Endodermal cell (in vitro differentiated cells): Measurements from ENCODE around the gene WNK1. TPM values are rescaled to one million over a fixed set of nuclear protein-coding genes. Genes with fewer than 3 reads are reported as not detected.
"Not testable (repeated sequence)": the region's sequence is repeated elsewhere in the genome, so short reads cannot be mapped to it uniquely, and the experiment has no call there.

Experiments
- DNase-seq: peaks from one replicate; pipeline ENCODE4 v3.0.0-alpha.2; 2017
- H3K27ac ChIP-seq: 2 replicates; pipeline ENCODE4 v1.5.1; 2013; ENCODE audit warnings: mild to moderate bottlenecking, low read depth, low read length, moderate library complexity
- H3K27me3 ChIP-seq: 2 replicates; pipeline ENCODE4 v1.6.1; 2013; ENCODE audit warnings: mild to moderate bottlenecking, low read length, moderate library complexity; ENCODE audit not compliant: insufficient read depth, control insufficient read depth, poor library complexity, severe bottlenecking
- H3K36me3 ChIP-seq: 2 replicates; pipeline ENCODE4 v1.7.0; 2013; ENCODE audit warnings: mild to moderate bottlenecking, low read length, moderate library complexity; ENCODE audit not compliant: control insufficient read depth, insufficient read depth
- H3K4me1 ChIP-seq: one replicate; pipeline ENCODE4 v1.7.0; 2013; ENCODE audit warnings: low read length; ENCODE audit not compliant: control insufficient read depth, insufficient read depth
- H3K4me3 ChIP-seq: 2 replicates; pipeline ENCODE4 v1.5.1; 2013; ENCODE audit warnings: mild to moderate bottlenecking, low read length, moderate library complexity
- H3K9ac ChIP-seq: 2 replicates; pipeline ENCODE4 v1.6.1; 2013; ENCODE audit warnings: mild to moderate bottlenecking, low read length, moderate library complexity; ENCODE audit not compliant: poor library complexity, severe bottlenecking; ENCODE audit errors: extremely low read depth
- H3K9me3 ChIP-seq: 2 replicates; pipeline ENCODE4 v1.6.1; 2013; ENCODE audit warnings: mild to moderate bottlenecking, low read length, moderate library complexity; ENCODE audit not compliant: control insufficient read depth
- H3K27ac Mint-ChIP-seq: 2 replicates; pipeline ENCODE4 v1.8.0; 2020; ENCODE audit warnings: mixed read lengths
- H3K27me3 Mint-ChIP-seq: 2 replicates; pipeline ENCODE4 v1.8.0; 2021; ENCODE audit warnings: mild to moderate bottlenecking, mixed read lengths; ENCODE audit not compliant: insufficient read depth
- H3K36me3 Mint-ChIP-seq: 2 replicates; pipeline ENCODE4 v1.8.0; 2020; ENCODE audit warnings: low read depth, mixed read lengths
- H3K4me1 Mint-ChIP-seq: 2 replicates; pipeline ENCODE4 v1.8.0; 2020; ENCODE audit warnings: mixed read lengths
- H3K4me3 Mint-ChIP-seq: 2 replicates; pipeline ENCODE4 v1.8.0; 2020; ENCODE audit warnings: mild to moderate bottlenecking, moderate library complexity, mixed read lengths
- H3K9me3 Mint-ChIP-seq: 2 replicates; pipeline ENCODE4 v1.8.0; 2020; ENCODE audit warnings: mild to moderate bottlenecking, mixed read lengths
- WGBS, 2 experiments: methylation state at CpG; one replicate each; pipeline versions ENCODE4 v1.1.5 to v1.1.7; 2013; ENCODE audit warnings: missing lambda C conversion rate in 2 of 2, mixed read lengths in 1 of 2; ENCODE audit not compliant: insufficient coverage in 1 of 2, insufficient read length in 1 of 2; 5-methylcytosine and 5-hydroxymethylcytosine counted together
- total RNA-seq, 2 donors: library from RNA; stranded (reverse); fragmentation: NEBNext Ultra II Directional in 1 of 2; extraction: Animal tissue kit (Norgen Biotek cat#: 25700) in 1 of 2; gene quantifications; 2 replicates in 1 of 2; 3 replicates in 1 of 2; pipeline ENCODE4 v1.2.1, GENCODE V29; 2021
- TF ChIP-seq, protein P1 (sequence below): fragments of 200-600 bp; sonication (generic); conservative IDR thresholded peaks from 2 replicates; pipeline ENCODE4 v1.5.0; 2021; ENCODE audit warnings: antibody characterized with exemption, mild to moderate bottlenecking

Gene WNK1
- total RNA-seq, 2 donors from 2014 or later = 199 to 412 TPM

DNA sequence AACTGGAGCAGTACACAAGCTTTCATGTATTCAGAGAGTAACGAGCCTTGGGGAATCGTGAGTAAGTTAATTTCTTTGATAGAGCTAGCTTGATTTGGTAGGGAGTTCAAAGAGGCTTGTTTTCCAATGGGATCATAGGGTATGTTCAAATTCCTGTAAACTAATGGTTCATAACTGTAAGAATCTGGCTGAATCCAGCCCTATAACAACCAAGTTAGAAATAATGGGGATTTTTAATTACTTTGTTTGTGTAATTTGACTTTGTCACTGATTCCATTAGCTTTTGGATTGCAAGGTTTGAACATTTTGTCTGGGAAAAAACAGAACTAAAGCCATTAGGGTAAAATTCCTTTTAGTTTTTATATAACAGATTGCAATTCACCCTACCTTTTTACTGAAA is 94.0 kb downstream of the WNK1 start:
- Histone ChIP-seq H3K27me3 (no peaks in the 10 kb centered on the region), H3K4me3 (no peak overlapping the region), H3K9ac (no peak overlapping the region), H3K9me3 (no peaks in the 10 kb centered on the region), H3K4me1 (no peaks in the 10 kb centered on the region), H3K27ac (no peak overlapping the region), H3K36me3 (peaks cover 29% of the 10 kb centered on the region)
- Mint-ChIP-seq H3K27ac (peak overlapping the region; percentile 9), H3K36me3 (peaks cover 43% of the 10 kb centered on the region), H3K4me3 (no peak overlapping the region), H3K4me1 (no peaks in the 10 kb centered on the region), H3K9me3 (no peaks in the 10 kb centered on the region), H3K27me3 (no peaks in the 10 kb centered on the region)
- no peak for DNase-seq
- 93 to 100% methylated on average over 2 of the region's 2 CpGs for WGBS, 2 experiments
- TF ChIP-seq, protein P1, sequence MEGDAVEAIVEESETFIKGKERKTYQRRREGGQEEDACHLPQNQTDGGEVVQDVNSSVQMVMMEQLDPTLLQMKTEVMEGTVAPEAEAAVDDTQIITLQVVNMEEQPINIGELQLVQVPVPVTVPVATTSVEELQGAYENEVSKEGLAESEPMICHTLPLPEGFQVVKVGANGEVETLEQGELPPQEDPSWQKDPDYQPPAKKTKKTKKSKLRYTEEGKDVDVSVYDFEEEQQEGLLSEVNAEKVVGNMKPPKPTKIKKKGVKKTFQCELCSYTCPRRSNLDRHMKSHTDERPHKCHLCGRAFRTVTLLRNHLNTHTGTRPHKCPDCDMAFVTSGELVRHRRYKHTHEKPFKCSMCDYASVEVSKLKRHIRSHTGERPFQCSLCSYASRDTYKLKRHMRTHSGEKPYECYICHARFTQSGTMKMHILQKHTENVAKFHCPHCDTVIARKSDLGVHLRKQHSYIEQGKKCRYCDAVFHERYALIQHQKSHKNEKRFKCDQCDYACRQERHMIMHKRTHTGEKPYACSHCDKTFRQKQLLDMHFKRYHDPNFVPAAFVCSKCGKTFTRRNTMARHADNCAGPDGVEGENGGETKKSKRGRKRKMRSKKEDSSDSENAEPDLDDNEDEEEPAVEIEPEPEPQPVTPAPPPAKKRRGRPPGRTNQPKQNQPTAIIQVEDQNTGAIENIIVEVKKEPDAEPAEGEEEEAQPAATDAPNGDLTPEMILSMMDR = no peak

DNA sequence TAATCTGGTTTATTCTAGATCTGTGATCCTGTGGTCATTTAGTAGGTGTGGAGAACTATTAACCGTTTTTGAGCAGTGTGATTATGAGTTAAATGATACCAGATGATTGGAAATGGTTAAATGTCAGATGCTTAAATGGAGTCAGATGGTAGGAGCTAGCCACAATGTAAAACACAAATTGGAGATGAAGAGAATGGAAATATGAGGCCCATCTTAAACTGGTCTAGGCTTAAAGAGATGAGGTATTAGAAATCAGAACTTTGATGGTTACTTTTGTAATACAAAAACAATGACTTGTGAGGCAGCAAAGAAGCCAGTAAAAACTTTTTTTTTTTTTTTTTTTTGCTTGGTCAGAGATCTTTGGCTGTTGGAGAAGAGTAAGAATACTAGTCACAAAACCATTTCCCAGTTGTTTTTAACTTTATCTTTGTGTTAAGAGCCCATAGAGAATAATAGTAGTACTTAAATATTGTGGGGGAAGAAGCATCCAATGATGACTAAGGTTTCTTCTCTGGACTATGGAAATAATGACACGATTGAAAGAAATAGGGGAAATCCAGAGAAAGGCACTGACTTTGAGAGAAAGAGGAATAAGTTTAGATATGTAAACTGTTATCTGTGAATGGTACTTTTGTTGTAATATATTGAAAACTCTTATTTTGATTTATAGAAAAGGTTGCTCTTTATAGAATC is 95.9 kb downstream of the WNK1 start:
- no peak for DNase-seq
- WGBS, 2 experiments = 90 to 91% methylated on average over 2 of the region's 2 CpGs
- Mint-ChIP-seq H3K4me1 (no peaks in the 10 kb centered on the region), H3K4me3 (no peak overlapping the region), H3K27me3 (no peaks in the 10 kb centered on the region), H3K9me3 (no peaks in the 10 kb centered on the region), H3K36me3 (peaks cover 35% of the 10 kb centered on the region), H3K27ac (no peak overlapping the region)
- no peaks in the 10 kb centered on the region for H3K27me3 ChIP-seq
- peaks cover 20% of the 10 kb centered on the region for H3K36me3 ChIP-seq
- no peak overlapping the region for H3K9ac ChIP-seq
- TF ChIP-seq, protein P1 = no peak
- H3K4me1 ChIP-seq = no peaks in the 10 kb centered on the region
- H3K9me3 ChIP-seq = no peaks in the 10 kb centered on the region
- H3K4me3 ChIP-seq = no peak overlapping the region
- no peak overlapping the region for H3K27ac ChIP-seq

DNA sequence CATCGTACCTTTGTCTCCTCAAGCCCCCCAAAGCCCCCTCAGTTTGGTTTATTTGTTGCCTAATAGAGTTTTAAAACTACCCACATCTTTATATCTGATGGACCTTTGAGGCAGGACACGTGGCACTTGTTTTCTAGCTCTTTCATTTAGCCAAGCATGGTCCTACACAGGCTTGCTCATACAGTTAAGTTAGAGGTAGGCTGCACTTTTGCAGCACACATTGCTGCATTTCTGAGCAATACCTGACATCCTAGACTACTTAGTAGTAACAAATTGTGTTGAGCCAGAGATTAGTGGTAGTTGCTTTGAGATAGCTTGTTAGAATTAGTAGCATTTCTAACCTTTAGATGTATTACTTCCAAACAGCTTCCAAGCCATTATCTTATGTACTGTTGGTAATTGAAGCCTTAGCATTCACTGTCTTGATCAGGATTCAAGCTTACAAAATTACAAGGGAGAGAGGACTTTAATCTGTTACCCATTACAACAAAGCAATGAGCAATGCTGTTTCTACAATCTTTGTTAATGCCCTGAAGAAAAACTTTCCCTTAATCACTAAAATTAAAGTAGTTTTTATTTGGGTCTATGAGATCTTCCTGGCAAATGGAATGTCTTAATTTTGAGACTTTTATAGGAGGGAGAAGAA is 96.6 kb downstream of the WNK1 start:
- Histone ChIP-seq H3K9me3 (no peaks in the 10 kb centered on the region), H3K9ac (no peak overlapping the region), H3K36me3 (peaks cover 17% of the 10 kb centered on the region), H3K4me1 (no peaks in the 10 kb centered on the region), H3K27me3 (no peaks in the 10 kb centered on the region), H3K27ac (no peak overlapping the region), H3K4me3 (no peak overlapping the region)
- no peak overlapping the region for H3K4me3 Mint-ChIP-seq
- H3K36me3 Mint-ChIP-seq = peaks cover 35% of the 10 kb centered on the region
- no peak for DNase-seq
- H3K9me3 Mint-ChIP-seq = no peaks in the 10 kb centered on the region
- TF ChIP-seq, protein P1 = no peak
- H3K4me1 Mint-ChIP-seq = no peaks in the 10 kb centered on the region
- 100% methylated on average over 1 of the region's 2 CpGs; no CpG with 5 or more reads in 1 of the 2 experiments for WGBS, 2 experiments
- no peak overlapping the region for H3K27ac Mint-ChIP-seq
- no peaks in the 10 kb centered on the region for H3K27me3 Mint-ChIP-seq

DNA sequence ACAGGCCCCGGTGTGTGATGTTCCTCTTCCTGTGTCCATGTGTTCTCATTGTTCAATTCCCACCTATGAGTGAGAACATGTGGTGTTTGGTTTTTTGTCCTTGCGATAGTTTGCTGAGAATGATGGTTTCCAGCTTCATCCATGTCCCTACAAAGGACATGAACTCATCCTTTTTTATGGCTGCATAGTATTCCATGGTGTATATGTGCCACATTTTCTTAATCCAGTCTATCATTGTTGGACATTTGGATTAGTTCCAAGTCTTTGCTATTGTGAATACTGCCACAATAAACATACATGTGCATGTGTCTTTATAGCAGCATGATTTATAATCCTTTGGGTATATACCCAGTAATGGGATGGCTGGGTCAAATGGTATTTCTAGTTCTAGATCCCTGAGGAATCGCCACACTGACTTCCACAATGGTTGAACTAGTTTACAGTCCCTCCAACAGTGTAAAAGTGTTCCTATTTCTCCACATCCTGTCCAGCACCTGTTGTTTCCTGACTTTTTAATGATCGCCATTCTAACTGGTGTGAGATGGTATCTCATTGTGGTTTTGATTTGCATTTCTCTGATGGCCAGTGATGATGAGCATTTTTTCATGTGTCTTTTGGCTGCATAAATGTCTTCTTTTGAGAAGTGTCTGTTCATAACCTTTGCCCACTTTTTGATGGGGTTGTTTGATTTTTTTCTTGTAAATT is 97.5 kb downstream of the WNK1 start:
- not testable (repeated sequence) for H3K4me3 Mint-ChIP-seq, H3K27me3 ChIP-seq, H3K4me1 ChIP-seq, H3K27ac ChIP-seq, DNase-seq, H3K27me3 Mint-ChIP-seq, H3K4me3 ChIP-seq, H3K9me3 Mint-ChIP-seq, H3K4me1 Mint-ChIP-seq, H3K9me3 ChIP-seq, H3K27ac Mint-ChIP-seq, H3K9ac ChIP-seq
- peaks cover 29% of the 10 kb centered on the region for H3K36me3 Mint-ChIP-seq
- H3K36me3 ChIP-seq = peaks cover 17% of the 10 kb centered on the region
- WGBS, 2 experiments = no CpG with 5 or more reads among the region's 4 CpGs
